ENCODE measurements around the gene RASSF5. TPM values are rescaled to one million over a fixed set of nuclear protein-coding genes. Genes with fewer than 3 reads are reported as not detected.

The RASSF5 gene
- total RNA-seq, 1 experiment from 2014 or later = 2.1 TPM

DNA sequence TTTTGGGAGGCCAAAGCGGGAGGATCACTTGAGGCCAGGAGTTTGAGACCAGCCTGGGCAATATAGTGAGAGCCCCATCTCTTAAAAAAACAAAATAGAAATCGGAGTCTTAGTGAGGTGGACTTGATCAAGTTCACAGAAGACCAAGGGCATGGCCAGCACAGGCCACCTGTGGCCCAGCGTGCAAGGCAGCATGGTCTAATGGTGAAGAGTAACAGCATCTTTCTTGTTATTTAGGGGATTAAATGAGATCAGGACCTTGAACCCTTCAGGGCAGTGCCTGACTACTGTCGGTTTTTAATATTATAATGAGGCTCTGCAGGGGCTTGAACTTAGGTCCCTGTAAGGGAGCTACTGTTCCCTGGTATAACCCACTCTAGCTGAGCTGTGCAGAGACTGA, 66.4 kb downstream of the RASSF5 start:
- DNase-seq (ENCODE audit: low spot score) (no peak), ATAC-seq (no peak)
- Mint-ChIP-seq H3K4me1 (peaks cover 15% of the 10 kb centered on the region), H3K4me3 (no peak overlapping the region), H3K36me3 (no peaks in the 10 kb centered on the region), H3K27me3 (ENCODE audit: low read depth) (no peaks in the 10 kb centered on the region), H3K27ac (no peak overlapping the region), H3K9me3 (no peaks in the 10 kb centered on the region)
- ChIA-PET CTCF (interaction anchor here (1.0 kb wide), 1 partner anchor 28 kb away, joined by 6 read pairs; no protein-coding TSS in a partner anchor), POLR2A (no interaction called here)
- TF ChIP-seq GABPB1 (CRISPR knock-in tag; IDR thresholded peaks at IDR 0.05) (no peak), SOX15 (CRISPR knock-in tag; IDR thresholded peaks at IDR 0.05) (no peak), EMX1 (CRISPR knock-in tag; IDR thresholded peaks at IDR 0.05) (no peak)
- TF ChIP-seq, protein P1, sequence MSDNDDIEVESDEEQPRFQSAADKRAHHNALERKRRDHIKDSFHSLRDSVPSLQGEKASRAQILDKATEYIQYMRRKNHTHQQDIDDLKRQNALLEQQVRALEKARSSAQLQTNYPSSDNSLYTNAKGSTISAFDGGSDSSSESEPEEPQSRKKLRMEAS (CRISPR knock-in tag; IDR thresholded peaks at IDR 0.05) = no peak

DNA sequence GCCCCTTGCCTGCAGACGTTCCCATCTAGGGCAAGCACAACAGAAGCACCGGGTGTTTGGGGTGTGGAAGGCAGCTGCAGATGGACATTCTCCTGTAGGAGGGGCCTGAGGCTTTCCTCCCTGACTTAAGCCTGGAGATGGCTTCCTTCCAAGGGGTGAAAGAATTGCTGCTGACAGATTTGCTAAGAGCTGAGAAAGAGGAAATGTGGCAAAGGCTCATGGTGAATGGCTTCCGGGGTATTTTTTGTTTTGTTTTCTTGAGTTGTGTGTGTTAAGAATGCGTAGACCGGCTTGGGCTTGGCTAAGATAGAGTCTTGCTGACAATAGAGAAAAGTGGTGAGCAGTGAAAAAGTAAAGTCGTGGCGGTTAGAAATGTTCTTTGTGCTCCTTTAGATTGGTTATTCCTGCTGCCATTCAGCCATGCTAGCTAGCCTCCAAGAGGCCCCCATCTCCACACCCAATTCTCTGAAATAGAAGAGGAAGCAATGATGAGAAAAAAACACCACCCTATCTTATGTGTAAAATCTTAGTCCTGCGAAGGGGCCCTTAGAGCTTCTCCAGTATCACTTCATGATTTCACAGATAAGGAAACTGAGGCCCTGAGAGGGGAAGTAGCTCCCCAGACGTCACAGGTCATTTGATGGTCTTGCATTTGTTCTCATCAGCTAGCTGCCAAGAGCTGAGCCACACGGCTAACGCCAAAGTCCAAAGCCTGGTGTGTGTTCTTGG, 68.0 kb downstream of the RASSF5 start:
- H3K4me3 Mint-ChIP-seq = no peak overlapping the region
- H3K36me3 Mint-ChIP-seq = no peaks in the 10 kb centered on the region
- H3K27ac Mint-ChIP-seq = peak overlapping the region; percentile 28; the same call in 1 of the 2 replicates
- H3K9me3 Mint-ChIP-seq = no peaks in the 10 kb centered on the region
- CTCF ChIA-PET = interaction anchor here (0.6 to 1.8 kb wide), 9 partner anchors 8 to 105 kb away, joined by 3 to 13 read pairs (median 4); partner anchors contain the start of gene IKBKE
- H3K4me1 Mint-ChIP-seq = peaks cover 6% of the 10 kb centered on the region; the same call in 1 of the 2 replicates
- TF ChIP-seq, protein P2, sequence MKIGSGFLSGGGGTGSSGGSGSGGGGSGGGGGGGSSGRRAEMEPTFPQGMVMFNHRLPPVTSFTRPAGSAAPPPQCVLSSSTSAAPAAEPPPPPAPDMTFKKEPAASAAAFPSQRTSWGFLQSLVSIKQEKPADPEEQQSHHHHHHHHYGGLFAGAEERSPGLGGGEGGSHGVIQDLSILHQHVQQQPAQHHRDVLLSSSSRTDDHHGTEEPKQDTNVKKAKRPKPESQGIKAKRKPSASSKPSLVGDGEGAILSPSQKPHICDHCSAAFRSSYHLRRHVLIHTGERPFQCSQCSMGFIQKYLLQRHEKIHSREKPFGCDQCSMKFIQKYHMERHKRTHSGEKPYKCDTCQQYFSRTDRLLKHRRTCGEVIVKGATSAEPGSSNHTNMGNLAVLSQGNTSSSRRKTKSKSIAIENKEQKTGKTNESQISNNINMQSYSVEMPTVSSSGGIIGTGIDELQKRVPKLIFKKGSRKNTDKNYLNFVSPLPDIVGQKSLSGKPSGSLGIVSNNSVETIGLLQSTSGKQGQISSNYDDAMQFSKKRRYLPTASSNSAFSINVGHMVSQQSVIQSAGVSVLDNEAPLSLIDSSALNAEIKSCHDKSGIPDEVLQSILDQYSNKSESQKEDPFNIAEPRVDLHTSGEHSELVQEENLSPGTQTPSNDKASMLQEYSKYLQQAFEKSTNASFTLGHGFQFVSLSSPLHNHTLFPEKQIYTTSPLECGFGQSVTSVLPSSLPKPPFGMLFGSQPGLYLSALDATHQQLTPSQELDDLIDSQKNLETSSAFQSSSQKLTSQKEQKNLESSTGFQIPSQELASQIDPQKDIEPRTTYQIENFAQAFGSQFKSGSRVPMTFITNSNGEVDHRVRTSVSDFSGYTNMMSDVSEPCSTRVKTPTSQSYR (CRISPR knock-in tag; IDR thresholded peaks at IDR 0.05) = no peak
- TF ChIP-seq ZNF396 (CRISPR knock-in tag; IDR thresholded peaks at IDR 0.05; ENCODE audit: borderline replicate concordance) (no peak), NFE2L1 (CRISPR knock-in tag; IDR thresholded peaks at IDR 0.05) (no peak), JAZF1 (CRISPR knock-in tag; IDR thresholded peaks at IDR 0.05) (no peak), SMAD3 (CRISPR knock-in tag; IDR thresholded peaks at IDR 0.05; ENCODE audit: borderline replicate concordance) (no peak), ZNF423 (CRISPR knock-in tag; IDR thresholded peaks at IDR 0.05) (no peak)
- TF ChIP-seq, protein P3, sequence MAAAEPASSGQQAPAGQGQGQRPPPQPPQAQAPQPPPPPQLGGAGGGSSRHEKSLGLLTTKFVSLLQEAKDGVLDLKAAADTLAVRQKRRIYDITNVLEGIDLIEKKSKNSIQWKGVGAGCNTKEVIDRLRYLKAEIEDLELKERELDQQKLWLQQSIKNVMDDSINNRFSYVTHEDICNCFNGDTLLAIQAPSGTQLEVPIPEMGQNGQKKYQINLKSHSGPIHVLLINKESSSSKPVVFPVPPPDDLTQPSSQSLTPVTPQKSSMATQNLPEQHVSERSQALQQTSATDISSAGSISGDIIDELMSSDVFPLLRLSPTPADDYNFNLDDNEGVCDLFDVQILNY (CRISPR knock-in tag; IDR thresholded peaks at IDR 0.05) = no peak
- H3K27me3 Mint-ChIP-seq (ENCODE audit: low read depth) = no peaks in the 10 kb centered on the region
- ATAC-seq = no peak; the same call in 1 of the 2 replicates
- POLR2A ChIA-PET = interaction anchor here (1.0 kb wide), 1 partner anchor 20 kb away, joined by 3 read pairs; no protein-coding TSS in a partner anchor
- DNase-seq (ENCODE audit: low spot score) = no peak

DNA sequence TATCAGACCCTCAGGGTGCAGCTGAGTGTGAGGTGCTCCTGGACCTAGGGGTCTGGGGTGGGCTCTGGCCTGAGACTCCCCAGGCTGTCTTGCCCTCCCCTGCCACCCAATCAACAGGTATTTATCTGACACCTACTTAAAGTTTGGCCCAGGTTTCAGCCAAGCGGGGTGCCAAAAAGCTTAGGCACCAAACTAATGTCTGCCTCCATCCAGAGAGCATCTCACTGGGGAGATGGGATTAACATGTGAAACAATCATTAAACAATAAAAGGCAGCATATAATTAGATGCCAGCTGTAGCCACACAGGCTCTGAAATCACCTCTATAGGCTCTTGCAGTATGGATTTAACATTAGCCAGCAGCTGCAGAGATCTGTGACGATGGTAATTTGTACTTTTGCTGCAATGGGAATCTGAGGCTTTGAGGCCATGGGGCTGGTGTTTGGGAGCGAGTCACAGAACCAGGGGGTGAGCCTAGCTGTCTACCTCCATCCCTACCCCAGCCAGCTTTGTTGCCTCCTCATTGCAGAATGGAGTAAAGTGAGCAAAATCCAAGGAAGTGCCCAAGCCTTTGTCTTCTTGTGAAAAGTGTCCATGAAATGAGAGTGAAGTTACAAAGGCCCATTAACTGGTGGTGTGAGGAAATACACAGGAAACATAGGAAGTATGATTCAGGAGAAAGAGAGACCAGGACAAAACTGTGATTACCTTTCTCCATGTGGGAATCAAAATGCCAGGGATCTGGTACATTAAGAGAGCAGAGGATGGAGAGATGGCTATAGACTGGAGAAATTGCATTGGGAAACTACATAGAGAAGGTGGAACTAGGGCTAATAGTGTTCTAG, 68.8 kb downstream of the RASSF5 start:
- POLR2A ChIA-PET = interaction anchor here (1.0 kb wide), 1 partner anchor 21 kb away, joined by 3 read pairs; no protein-coding TSS in a partner anchor
- CTCF ChIA-PET = interaction anchor here (1.1 to 1.8 kb wide), 8 partner anchors 8 to 106 kb away, joined by 3 to 13 read pairs (median 4); partner anchors contain the start of gene IKBKE
- TF ChIP-seq NR1H2 (CRISPR knock-in tag; IDR thresholded peaks at IDR 0.05) (no peak), HMGA2 (CRISPR knock-in tag; IDR thresholded peaks at IDR 0.05) (no peak), ATF1 (CRISPR knock-in tag; IDR thresholded peaks at IDR 0.05) (no peak), ZNF423 (CRISPR knock-in tag; IDR thresholded peaks at IDR 0.05) (no peak)
- TF ChIP-seq, protein P4, sequence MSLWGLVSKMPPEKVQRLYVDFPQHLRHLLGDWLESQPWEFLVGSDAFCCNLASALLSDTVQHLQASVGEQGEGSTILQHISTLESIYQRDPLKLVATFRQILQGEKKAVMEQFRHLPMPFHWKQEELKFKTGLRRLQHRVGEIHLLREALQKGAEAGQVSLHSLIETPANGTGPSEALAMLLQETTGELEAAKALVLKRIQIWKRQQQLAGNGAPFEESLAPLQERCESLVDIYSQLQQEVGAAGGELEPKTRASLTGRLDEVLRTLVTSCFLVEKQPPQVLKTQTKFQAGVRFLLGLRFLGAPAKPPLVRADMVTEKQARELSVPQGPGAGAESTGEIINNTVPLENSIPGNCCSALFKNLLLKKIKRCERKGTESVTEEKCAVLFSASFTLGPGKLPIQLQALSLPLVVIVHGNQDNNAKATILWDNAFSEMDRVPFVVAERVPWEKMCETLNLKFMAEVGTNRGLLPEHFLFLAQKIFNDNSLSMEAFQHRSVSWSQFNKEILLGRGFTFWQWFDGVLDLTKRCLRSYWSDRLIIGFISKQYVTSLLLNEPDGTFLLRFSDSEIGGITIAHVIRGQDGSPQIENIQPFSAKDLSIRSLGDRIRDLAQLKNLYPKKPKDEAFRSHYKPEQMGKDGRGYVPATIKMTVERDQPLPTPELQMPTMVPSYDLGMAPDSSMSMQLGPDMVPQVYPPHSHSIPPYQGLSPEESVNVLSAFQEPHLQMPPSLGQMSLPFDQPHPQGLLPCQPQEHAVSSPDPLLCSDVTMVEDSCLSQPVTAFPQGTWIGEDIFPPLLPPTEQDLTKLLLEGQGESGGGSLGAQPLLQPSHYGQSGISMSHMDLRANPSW (CRISPR knock-in tag; conservative IDR thresholded peaks at IDR 0.05; ENCODE audit: low read depth) = no peak
- TF ChIP-seq, protein P3 (CRISPR knock-in tag; IDR thresholded peaks at IDR 0.05) = no peak
- TF ChIP-seq, protein P5, sequence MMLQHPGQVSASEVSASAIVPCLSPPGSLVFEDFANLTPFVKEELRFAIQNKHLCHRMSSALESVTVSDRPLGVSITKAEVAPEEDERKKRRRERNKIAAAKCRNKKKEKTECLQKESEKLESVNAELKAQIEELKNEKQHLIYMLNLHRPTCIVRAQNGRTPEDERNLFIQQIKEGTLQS (CRISPR knock-in tag; conservative IDR thresholded peaks at IDR 0.05) = no peak
- TF ChIP-seq, protein P6, sequence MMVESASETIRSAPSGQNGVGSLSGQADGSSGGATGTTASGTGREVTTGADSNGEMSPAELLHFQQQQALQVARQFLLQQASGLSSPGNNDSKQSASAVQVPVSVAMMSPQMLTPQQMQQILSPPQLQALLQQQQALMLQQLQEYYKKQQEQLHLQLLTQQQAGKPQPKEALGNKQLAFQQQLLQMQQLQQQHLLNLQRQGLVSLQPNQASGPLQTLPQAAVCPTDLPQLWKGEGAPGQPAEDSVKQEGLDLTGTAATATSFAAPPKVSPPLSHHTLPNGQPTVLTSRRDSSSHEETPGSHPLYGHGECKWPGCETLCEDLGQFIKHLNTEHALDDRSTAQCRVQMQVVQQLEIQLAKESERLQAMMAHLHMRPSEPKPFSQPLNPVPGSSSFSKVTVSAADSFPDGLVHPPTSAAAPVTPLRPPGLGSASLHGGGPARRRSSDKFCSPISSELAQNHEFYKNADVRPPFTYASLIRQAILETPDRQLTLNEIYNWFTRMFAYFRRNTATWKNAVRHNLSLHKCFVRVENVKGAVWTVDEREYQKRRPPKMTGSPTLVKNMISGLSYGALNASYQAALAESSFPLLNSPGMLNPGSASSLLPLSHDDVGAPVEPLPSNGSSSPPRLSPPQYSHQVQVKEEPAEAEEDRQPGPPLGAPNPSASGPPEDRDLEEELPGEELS (CRISPR knock-in tag; IDR thresholded peaks at IDR 0.05) = no peak

More for the DNA sequence above, 68.8 kb downstream of the RASSF5 start:
- no peak overlapping the region for H3K4me3 Mint-ChIP-seq
- H3K9me3 Mint-ChIP-seq = no peaks in the 10 kb centered on the region
- H3K27me3 Mint-ChIP-seq (ENCODE audit: low read depth) = no peaks in the 10 kb centered on the region
- DNase-seq (ENCODE audit: low spot score) = no peak
- H3K4me1 Mint-ChIP-seq = peaks cover 6% of the 10 kb centered on the region; the same call in 1 of the 2 replicates
- no peak overlapping the region for H3K27ac Mint-ChIP-seq
- ATAC-seq = no peak
- no peaks in the 10 kb centered on the region for H3K36me3 Mint-ChIP-seq

Data from WTC11 (cell line).